SK-N-SH (cell line): ENCODE measurements around the gene MSX1. TPM values are rescaled to one million over a fixed set of nuclear protein-coding genes. Genes with fewer than 3 reads are reported as not detected.

Experiments
- CTCF ChIA-PET: fragments of 300-600, 350-600 bp; formaldehyde crosslinking; extraction: SDS; loops from one replicate; lab custom pipeline; 2021; lab: Yijun Ruan, JAX
- POLR2A ChIA-PET: fragments of 350-600 bp; sonication (Branson Sonifier 250); formaldehyde crosslinking; extraction: SDS; loops from one replicate; lab custom pipeline; 2020; ENCODE audit warnings: antibody characterized with exemption, inconsistent platforms; lab: Yijun Ruan, JAX
- DNase-seq: peaks from one replicate; pipeline ENCODE4 v3.0.0; 2012
- H2AFZ ChIP-seq: fragments of 200-600 bp; sonication (generic); 2 replicates; pipeline ENCODE4 v1.8.1; 2016; ENCODE audit warnings: antibody characterized with exemption, mild to moderate bottlenecking, low read depth
- H3F3A ChIP-seq: fragments of 200-600 bp; sonication (generic); replicated peaks from 2 replicates; pipeline ENCODE3; 2016; ENCODE audit warnings: antibody characterized with exemption, mild to moderate bottlenecking; ENCODE audit not compliant: insufficient read depth
- H3K27ac ChIP-seq, 2 experiments: fragments of 200-500 bp in 1 of 2; fragments of 200-600 bp in 1 of 2; sonication (Bioruptor generic) in 1 of 2; sonication (generic), shearing (Covaris generic) in 1 of 2; 2 replicates each; pipeline versions ENCODE4 v1.5.1 to v1.6.1; 2014 to 2016; ENCODE audit warnings: low read depth in 2 of 2, inconsistent platforms in 1 of 2, low read length in 1 of 2, mild to moderate bottlenecking in 1 of 2, mixed read lengths in 1 of 2
- H3K27me3 ChIP-seq: fragments of 200-600 bp; sonication (generic), shearing (Covaris generic); 2 replicates; pipeline ENCODE4 v1.6.1; 2016; ENCODE audit warnings: mixed run types; ENCODE audit not compliant: insufficient read depth
- H3K36me3 ChIP-seq, 2 experiments: fragments of 200-500 bp in 1 of 2; fragments of 200-600 bp in 1 of 2; sonication (Bioruptor generic) in 1 of 2; sonication (generic) in 1 of 2; replicated peaks in 1 of 2; 2 replicates each; pipeline versions ENCODE3 to v1.5.1; 2014 to 2016; ENCODE audit warnings: low read length in 1 of 2, mild to moderate bottlenecking in 1 of 2; ENCODE audit not compliant: insufficient read depth in 2 of 2, control insufficient read depth in 1 of 2
- H3K4me1 ChIP-seq, 2 experiments: fragments of 200-500 bp in 1 of 2; fragments of 200-600 bp in 1 of 2; sonication (Bioruptor generic) in 1 of 2; sonication (generic), shearing (Covaris generic) in 1 of 2; 2 replicates each; pipeline versions ENCODE4 v1.5.1 to v1.6.1; 2014 to 2016; ENCODE audit warnings: low read depth in 1 of 2, low read length in 1 of 2, mixed run types in 1 of 2; ENCODE audit not compliant: insufficient read depth in 2 of 2, control insufficient read depth in 1 of 2
- H3K4me2 ChIP-seq: fragments of 200-600 bp; sonication (generic), shearing (Covaris generic); 2 replicates; pipeline ENCODE4 v1.6.1; 2017; ENCODE audit warnings: mixed run types
- H3K4me3 ChIP-seq, 2 experiments: fragments of 200-500 bp in 1 of 2; fragments of 200-600 bp in 1 of 2; sonication (Bioruptor generic) in 1 of 2; sonication (generic), shearing (Covaris generic) in 1 of 2; 2 replicates each; pipeline versions ENCODE4 v1.5.1 to v1.8.1; 2014 to 2016; ENCODE audit warnings: low read depth in 2 of 2, inconsistent platforms in 1 of 2, low read length in 1 of 2, mild to moderate bottlenecking in 1 of 2, mixed read lengths in 1 of 2, moderate library complexity in 1 of 2
- H3K79me2 ChIP-seq: fragments of 200-600 bp; sonication (generic); 2 replicates; pipeline ENCODE4 v1.8.1; 2017; ENCODE audit warnings: mild to moderate bottlenecking; ENCODE audit not compliant: insufficient read depth
- H3K9ac ChIP-seq: fragments of 200-600 bp; sonication (generic); 2 replicates; pipeline ENCODE4 v1.6.1; 2017; ENCODE audit warnings: mixed run types
- H3K9me2 ChIP-seq: fragments of 200-600 bp; sonication (generic); 2 replicates; pipeline ENCODE4 v1.6.1; 2017; ENCODE audit warnings: mixed run types
- H3K9me3 ChIP-seq: fragments of 200-600 bp; sonication (generic); 2 replicates; pipeline ENCODE4 v1.6.1; 2017; ENCODE audit warnings: mixed run types, mild to moderate bottlenecking, moderate library complexity
- H4K20me1 ChIP-seq: fragments of 200-600 bp; sonication (generic); 2 replicates; pipeline ENCODE4 v1.6.1; 2017; ENCODE audit warnings: mild to moderate bottlenecking, mixed run types; ENCODE audit not compliant: insufficient read depth
- CHD2 ChIP-seq: fragments of 150-350 bp; IDR thresholded peaks from 2 replicates; pipeline ENCODE4 v1.6.1; 2018; ENCODE audit warnings: low read length; ENCODE audit not compliant: partially characterized antibody
- ELF1 ChIP-seq: IDR thresholded peaks from 2 replicates; pipeline ENCODE4 v1.4.0; 2012
- FOXJ3 ChIP-seq: sonication (generic); formaldehyde crosslinking; IDR thresholded peaks from 2 replicates; pipeline ENCODE4 v1.5.1; 2020; ENCODE audit warnings: mild to moderate bottlenecking, missing genetic modification reagents
- GABPA ChIP-seq: IDR thresholded peaks from 2 replicates; pipeline ENCODE4 v1.4.0; 2012; ENCODE audit warnings: low read depth, mild to moderate bottlenecking
- GATA2 ChIP-seq: sonication (generic); formaldehyde crosslinking; IDR thresholded peaks from 2 replicates; pipeline ENCODE4 v1.5.0; 2020; ENCODE audit warnings: mild to moderate bottlenecking, missing genetic modification reagents
- NFIC ChIP-seq: IDR thresholded peaks from 2 replicates; pipeline ENCODE4 v1.4.0; 2012; ENCODE audit warnings: borderline replicate concordance
- PBX3 ChIP-seq: IDR thresholded peaks from 2 replicates; pipeline ENCODE4; 2012
- POLR2AphosphoS5 ChIP-seq: IDR thresholded peaks from 2 replicates; pipeline ENCODE4 v1.6.1; 2012; ENCODE audit warnings: low read depth, low read length
- REST ChIP-seq: IDR thresholded peaks from 2 replicates; pipeline ENCODE4 v1.6.1; 2012; ENCODE audit warnings: mild to moderate bottlenecking, low read depth, low read length, moderate library complexity
- RXRA ChIP-seq: IDR thresholded peaks from 2 replicates; pipeline ENCODE4 v1.4.0; 2012; ENCODE audit warnings: low read depth, mild to moderate bottlenecking, borderline replicate concordance
- SIN3A ChIP-seq: IDR thresholded peaks from 2 replicates; pipeline ENCODE4 v1.6.1; 2012; ENCODE audit warnings: low read depth, mild to moderate bottlenecking, low read length, moderate library complexity, borderline replicate concordance
- TAF1 ChIP-seq: IDR thresholded peaks from 2 replicates; pipeline ENCODE4 v1.6.1; 2012; ENCODE audit warnings: low read depth, mild to moderate bottlenecking, low read length, moderate library complexity, borderline replicate concordance
- TEAD4 ChIP-seq: IDR thresholded peaks from 2 replicates; pipeline ENCODE4 v1.4.0; 2012; ENCODE audit warnings: mild to moderate bottlenecking, borderline replicate concordance; ENCODE audit not compliant: insufficient read depth
- USF1 ChIP-seq: IDR thresholded peaks from 2 replicates; pipeline ENCODE4 v1.4.0; 2012; ENCODE audit warnings: low read depth, borderline replicate concordance
- ZBTB33 ChIP-seq: IDR thresholded peaks from 2 replicates; pipeline ENCODE4 v1.4.0; 2012; ENCODE audit warnings: low read depth, borderline replicate concordance
- WGBS: methylation state at CpG from one replicate; pipeline ENCODE4 v1.1.6; 2017; ENCODE audit warnings: low lambda C conversion rate; 5-methylcytosine and 5-hydroxymethylcytosine counted together
- polyA plus RNA-seq, 3 experiments: library from polyadenylated mRNA; depleted of rRNA; stranded (reverse); fragments of >200 nt; gene quantifications; 2 replicates each; pipeline ENCODE4 v1.2.3, GENCODE V29; 2012

Gene MSX1
- polyA plus RNA-seq, 1 of the 3 experiments (the other 2 are of a cell fraction), result 2.1 TPM

- Histone ChIP-seq H3K9ac (no peak overlapping the region), H3K4me3 (no peak overlapping the region), H3K36me3 (no peaks in the 10 kb centered on the region), H3F3A (no peaks in the 10 kb centered on the region), H4K20me1 (no peaks in the 10 kb centered on the region), H3K9me3 (no peaks in the 10 kb centered on the region), H3K9me2 (no peaks in the 10 kb centered on the region), H3K4me1 (no peaks in the 10 kb centered on the region), H3K4me2 (no peak overlapping the region), H2AFZ (no peak overlapping the region), H3K27me3 (no peaks in the 10 kb centered on the region; the same call in 1 of the 2 replicates), H3K79me2 (no peaks in the 10 kb centered on the region), H3K27ac (no peak overlapping the region)
- no peak for DNase-seq
- CTCF ChIA-PET, result interaction anchor here (1.4 kb wide), 1 partner anchor 19 kb away, joined by 3 read pairs; no protein-coding TSS in a partner anchor
- WGBS, result 3% methylated on average over 5 of the region's 5 CpGs
- POLR2A ChIA-PET, result no interaction called here
- TF ChIP-seq GABPA, result no peak
- TF ChIP-seq RXRA, result no peak
- TF ChIP-seq GATA2 (CRISPR knock-in tag), result no peak
- no peak for TF ChIP-seq NFIC
- no peak for TF ChIP-seq TAF1
- no peak for TF ChIP-seq FOXJ3 (CRISPR knock-in tag)
- no peak for TF ChIP-seq TEAD4
- TF ChIP-seq USF1, result no peak
- no peak for TF ChIP-seq POLR2AphosphoS5
- TF ChIP-seq CHD2, result no peak
- TF ChIP-seq ZBTB33, result no peak
These were observed 39.9 kb downstream of the MSX1 start for GRCh38 chr4:4899202-4899925.

- Histone ChIP-seq H4K20me1 (no peaks in the 10 kb centered on the region), H2AFZ (no peak overlapping the region), H3K9ac (no peak overlapping the region), H3K79me2 (no peaks in the 10 kb centered on the region), H3K9me3 (no peaks in the 10 kb centered on the region), H3K27ac (no peak overlapping the region), H3K27me3 (no peaks in the 10 kb centered on the region; the same call in 1 of the 2 replicates), H3K4me3 (no peak overlapping the region), H3K9me2 (no peaks in the 10 kb centered on the region), H3K4me2 (no peak overlapping the region), H3F3A (no peaks in the 10 kb centered on the region), H3K36me3 (no peaks in the 10 kb centered on the region), H3K4me1 (no peaks in the 10 kb centered on the region)
- TF ChIP-seq PBX3 (no peak), SIN3A (no peak), USF1 (no peak), REST (no peak), ELF1 (no peak), FOXJ3 (CRISPR knock-in tag) (no peak), GATA2 (CRISPR knock-in tag) (no peak)
- POLR2A ChIA-PET, result no interaction called here
- CTCF ChIA-PET, result no interaction called here
- DNase-seq, result no peak
- WGBS, result 8% methylated on average over 2 of the region's 2 CpGs
These were observed 42.4 kb downstream of the MSX1 start for GRCh38 chr4:4901877-4902276.
